Measurements from ENCODE around the gene BPIFA1. TPM values are rescaled to one million over a fixed set of nuclear protein-coding genes. Genes with fewer than 3 reads are reported as not detected.

Gene BPIFA1
- polyA plus RNA-seq, 1 of the 3 experiments (the other 2 are of a cell fraction): not detected

- H3K79me2 ChIP-seq (ENCODE audit: insufficient read depth): no peaks in the 10 kb centered on the region
- H3K27me3 ChIP-seq (ENCODE audit: insufficient read depth): peaks cover 22% of the 10 kb centered on the region; the same call in 1 of the 2 replicates
- DNase-seq: no peak
- no peak overlapping the region for H3K9ac ChIP-seq
- no peaks in the 10 kb centered on the region for H3K9me3 ChIP-seq
- H3K4me1 ChIP-seq (ENCODE audit: control insufficient read depth in 1 of 2, insufficient read depth in 2 of 2, low read depth in 1 of 2, low read length in 1 of 2): no peaks in the 10 kb centered on the region
- no peaks in the 10 kb centered on the region for H3K36me3 ChIP-seq (replicated peaks in 1 of 2; ENCODE audit: control insufficient read depth in 1 of 2, insufficient read depth in 2 of 2, low read length in 1 of 2)
- ChIA-PET POLR2A (no interaction called here), CTCF (interaction anchor here (0.9 kb wide), 1 partner anchor 26 kb away, joined by 4 read pairs; no protein-coding TSS in a partner anchor)
- WGBS (ENCODE audit: low lambda C conversion rate): 38% methylated on average over 3 of the region's 3 CpGs
- no peak overlapping the region for H2AFZ ChIP-seq (ENCODE audit: low read depth)
- no peak overlapping the region for H3K27ac ChIP-seq (ENCODE audit: low read depth in 2 of 2, low read length in 1 of 2)
- no peak for TF ChIP-seq NRF1 (IDR thresholded peaks at IDR 0.05; ENCODE audit: low read depth, low read length)
- TF ChIP-seq GABPA (IDR thresholded peaks at IDR 0.05; ENCODE audit: low read depth): no peak
- TF ChIP-seq FOXJ3 (CRISPR knock-in tag; IDR thresholded peaks at IDR 0.05): no peak
- TF ChIP-seq MEF2A (IDR thresholded peaks at IDR 0.05; ENCODE audit: borderline replicate concordance, low read depth): no peak
- TF ChIP-seq TEAD4 (IDR thresholded peaks at IDR 0.05; ENCODE audit: borderline replicate concordance, insufficient read depth): no peak
- TF ChIP-seq TCF12 (IDR thresholded peaks at IDR 0.05): no peak
- TF ChIP-seq FOXM1 (IDR thresholded peaks at IDR 0.05; ENCODE audit: low read depth): no peak
- TF ChIP-seq IRF3 (IDR thresholded peaks at IDR 0.05; ENCODE audit: low read depth, low read length): no peak
- peaks cover under 1% of the 10 kb centered on the region for H3F3A ChIP-seq (replicated peaks; ENCODE audit: insufficient read depth)
- no peak overlapping the region for H3K4me3 ChIP-seq (ENCODE audit: low read depth in 2 of 2, low read length in 1 of 2)
- no peak overlapping the region for H3K4me2 ChIP-seq
- H3K9me2 ChIP-seq: no peaks in the 10 kb centered on the region
- H4K20me1 ChIP-seq (ENCODE audit: insufficient read depth): no peaks in the 10 kb centered on the region
Measured at GRCh38 chr20:33267701-33268100, 31.9 kb downstream of the BPIFA1 start.

GRCh38 chr20:33272155-33272873 lies 36.5 kb downstream of the BPIFA1 start:
- Histone ChIP-seq H3F3A (replicated peaks; ENCODE audit: insufficient read depth) (no peaks in the 10 kb centered on the region), H3K36me3 (replicated peaks in 1 of 2; ENCODE audit: control insufficient read depth in 1 of 2, insufficient read depth in 2 of 2, low read length in 1 of 2) (no peaks in the 10 kb centered on the region), H3K9ac (no peak overlapping the region), H3K27ac (ENCODE audit: low read depth in 2 of 2, low read length in 1 of 2) (no peak overlapping the region), H3K4me3 (ENCODE audit: low read depth in 2 of 2, low read length in 1 of 2) (no peak overlapping the region), H3K9me3 (no peaks in the 10 kb centered on the region), H4K20me1 (ENCODE audit: insufficient read depth) (no peaks in the 10 kb centered on the region), H3K27me3 (ENCODE audit: insufficient read depth) (peaks cover 16% of the 10 kb centered on the region; the same call in 1 of the 2 replicates), H3K9me2 (no peaks in the 10 kb centered on the region), H2AFZ (ENCODE audit: low read depth) (no peak overlapping the region), H3K79me2 (ENCODE audit: insufficient read depth) (no peaks in the 10 kb centered on the region), H3K4me1 (ENCODE audit: control insufficient read depth in 1 of 2, insufficient read depth in 2 of 2, low read depth in 1 of 2, low read length in 1 of 2) (peaks cover 0 to 5% of the 10 kb centered on the region in 2 experiments; a peak in 1 of 4 replicates), H3K4me2 (no peak overlapping the region)
- 28% methylated on average over 9 of the region's 10 CpGs for WGBS (ENCODE audit: low lambda C conversion rate)
- no peak for DNase-seq
- no peak for TF ChIP-seq ZBTB33 (IDR thresholded peaks at IDR 0.05; ENCODE audit: borderline replicate concordance, low read depth)
- TF ChIP-seq RCOR1 (IDR thresholded peaks at IDR 0.05; ENCODE audit: low read length): no peak
- no peak for TF ChIP-seq USF1 (IDR thresholded peaks at IDR 0.05; ENCODE audit: borderline replicate concordance, low read depth)
- TF ChIP-seq GATA2 (CRISPR knock-in tag; IDR thresholded peaks at IDR 0.05): no peak
- TF ChIP-seq CHD2 (IDR thresholded peaks at IDR 0.05; ENCODE audit: low read length, partially characterized antibody): no peak
- TF ChIP-seq RAD21 (IDR thresholded peaks at IDR 0.05; ENCODE audit: low read length): no peak
- no peak for TF ChIP-seq RXRA (IDR thresholded peaks at IDR 0.05; ENCODE audit: borderline replicate concordance, low read depth)
- TF ChIP-seq POLR2AphosphoS5 (IDR thresholded peaks at IDR 0.05; ENCODE audit: low read depth, low read length): no peak
- TF ChIP-seq TCF12 (IDR thresholded peaks at IDR 0.05): no peak
- TF ChIP-seq TAF1 (IDR thresholded peaks at IDR 0.05; ENCODE audit: borderline replicate concordance, low read depth, low read length): no peak
- TF ChIP-seq MXI1 (IDR thresholded peaks at IDR 0.05; ENCODE audit: low read depth, low read length): no peak
- TF ChIP-seq SMC3 (IDR thresholded peaks at IDR 0.05; ENCODE audit: low read depth, low read length): no peak
- no peak for TF ChIP-seq TEAD4 (IDR thresholded peaks at IDR 0.05; ENCODE audit: borderline replicate concordance, insufficient read depth)
- TF ChIP-seq FOXM1 (IDR thresholded peaks at IDR 0.05; ENCODE audit: low read depth): no peak
- TF ChIP-seq MAX (IDR thresholded peaks at IDR 0.05; ENCODE audit: low read depth): no peak
- ChIA-PET CTCF (interaction anchor here (1.5 kb wide), 1 partner anchor 20 kb away, joined by 4 read pairs; no protein-coding TSS in a partner anchor), POLR2A (no interaction called here)
